ENCODE data around the gene ENHO. TPM values are rescaled to one million over a fixed set of nuclear protein-coding genes. Genes with fewer than 3 reads are reported as not detected.

The ENHO gene
- polyA plus RNA-seq, 1 donor: 4.3 TPM

Other genes starting within 250 kb of the ENHO start
- 17.2 TPM for gene KIF24, start 193.7 kb downstream of the ENHO start, polyA plus RNA-seq (ENCODE audit: insufficient read length)
- gene NUDT2, start 193.4 kb downstream of the ENHO start, polyA plus RNA-seq (ENCODE audit: insufficient read length): 23.3 TPM
- 19.7 TPM for gene MYORG, start 146.1 kb downstream of the ENHO start, polyA plus RNA-seq (ENCODE audit: insufficient read length)
- gene FAM219A, start 64.4 kb downstream of the ENHO start, polyA plus RNA-seq (ENCODE audit: insufficient read length): 14.1 TPM
- gene DNAI1, start 64.2 kb downstream of the ENHO start, polyA plus RNA-seq (ENCODE audit: insufficient read length): not detected
- 53.8 TPM for gene CNTFR, start 66.7 kb upstream of the ENHO start, polyA plus RNA-seq (ENCODE audit: insufficient read length)
- gene RPP25L, start 89.1 kb upstream of the ENHO start, polyA plus RNA-seq (ENCODE audit: insufficient read length): 20.9 TPM
- gene DCTN3, start 97.5 kb upstream of the ENHO start, polyA plus RNA-seq (ENCODE audit: insufficient read length): 71.7 TPM
- 0.18 TPM for gene ARID3C, start 106.1 kb upstream of the ENHO start, polyA plus RNA-seq (ENCODE audit: insufficient read length)
- gene SIGMAR1, start 114.8 kb upstream of the ENHO start, polyA plus RNA-seq (ENCODE audit: insufficient read length): 52.0 TPM
- gene GALT, start 123.7 kb upstream of the ENHO start, polyA plus RNA-seq (ENCODE audit: insufficient read length): 46.6 TPM
- 96.1 TPM for gene IL11RA, start 129.2 kb upstream of the ENHO start, polyA plus RNA-seq (ENCODE audit: insufficient read length)
- 0.67 TPM for gene CCL27, start 139.7 kb upstream of the ENHO start, polyA plus RNA-seq (ENCODE audit: insufficient read length)
- not detected for gene CCL19, start 168.3 kb upstream of the ENHO start, polyA plus RNA-seq (ENCODE audit: insufficient read length)
- gene CCL21, start 187.1 kb upstream of the ENHO start, polyA plus RNA-seq (ENCODE audit: insufficient read length): 4.3 TPM